ENCODE measurements around the gene CSH1.
"Not testable (repeated sequence)": the region's sequence is repeated elsewhere in the genome, so short reads cannot be mapped to it uniquely, and the experiment has no call there.

DNA sequence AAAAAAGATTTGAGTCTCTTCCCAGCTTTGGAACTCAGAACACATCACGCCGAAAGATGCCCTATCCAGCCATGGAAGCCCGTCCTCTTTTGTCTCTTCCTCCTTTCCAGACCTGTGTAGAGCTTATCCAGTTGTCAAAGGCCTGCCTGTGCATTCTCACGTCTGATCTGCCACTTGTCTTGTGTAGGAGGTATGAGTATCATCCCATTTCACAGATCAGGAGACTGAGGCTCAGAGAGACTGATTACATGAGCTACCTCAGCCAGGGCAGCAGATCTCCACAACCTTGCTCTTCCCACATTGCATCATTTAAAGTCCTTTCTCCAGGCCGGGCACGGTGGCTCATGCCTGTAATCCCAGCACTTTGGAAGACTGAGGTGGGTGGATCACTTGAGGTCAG lies 21.7 kb downstream of the CSH1 start:
- TF ChIP-seq, protein P1, sequence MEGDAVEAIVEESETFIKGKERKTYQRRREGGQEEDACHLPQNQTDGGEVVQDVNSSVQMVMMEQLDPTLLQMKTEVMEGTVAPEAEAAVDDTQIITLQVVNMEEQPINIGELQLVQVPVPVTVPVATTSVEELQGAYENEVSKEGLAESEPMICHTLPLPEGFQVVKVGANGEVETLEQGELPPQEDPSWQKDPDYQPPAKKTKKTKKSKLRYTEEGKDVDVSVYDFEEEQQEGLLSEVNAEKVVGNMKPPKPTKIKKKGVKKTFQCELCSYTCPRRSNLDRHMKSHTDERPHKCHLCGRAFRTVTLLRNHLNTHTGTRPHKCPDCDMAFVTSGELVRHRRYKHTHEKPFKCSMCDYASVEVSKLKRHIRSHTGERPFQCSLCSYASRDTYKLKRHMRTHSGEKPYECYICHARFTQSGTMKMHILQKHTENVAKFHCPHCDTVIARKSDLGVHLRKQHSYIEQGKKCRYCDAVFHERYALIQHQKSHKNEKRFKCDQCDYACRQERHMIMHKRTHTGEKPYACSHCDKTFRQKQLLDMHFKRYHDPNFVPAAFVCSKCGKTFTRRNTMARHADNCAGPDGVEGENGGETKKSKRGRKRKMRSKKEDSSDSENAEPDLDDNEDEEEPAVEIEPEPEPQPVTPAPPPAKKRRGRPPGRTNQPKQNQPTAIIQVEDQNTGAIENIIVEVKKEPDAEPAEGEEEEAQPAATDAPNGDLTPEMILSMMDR (IDR thresholded peaks at IDR 0.05; ENCODE audit: low read depth, low read length, poor library complexity, severe bottlenecking) = not testable (repeated sequence)
- not testable (repeated sequence) for TF ChIP-seq EZH2phosphoT487 (IDR thresholded peaks at IDR 0.05; ENCODE audit: borderline replicate concordance, low read length)

Measured in DOHH2 (cell line).